Activated T-helper 2 cell treated with anti-CD3 and anti-CD28 coated beads, Interferon-gamma antibody, Interleukin-2, Interleukin-4, amounts not matched to agents 10 μg/mL and 5 μg/mL and 100 μg/mL, durations not matched to agents 14 hours and 24 hours and 36 hours (primary cell): Measurements from ENCODE around the gene AFM. TPM values are rescaled to one million over a fixed set of nuclear protein-coding genes. Genes with fewer than 3 reads are reported as not detected.

Experiments used
- DNase-seq: peaks from one replicate; pipeline ENCODE4 v3.0.0; 2021; ENCODE audit warnings: low spot score
- H3K27ac Mint-ChIP-seq: one replicate; pipeline ENCODE4 v1.8.0; 2021; ENCODE audit warnings: mixed read lengths
- H3K27me3 Mint-ChIP-seq: one replicate; pipeline ENCODE4 v1.8.0; 2021; ENCODE audit warnings: low read depth, mixed read lengths
- H3K36me3 Mint-ChIP-seq: one replicate; pipeline ENCODE4 v1.8.0; 2021; ENCODE audit warnings: low read depth, mixed read lengths
- H3K4me1 Mint-ChIP-seq: one replicate; pipeline ENCODE4 v1.8.0; 2021; ENCODE audit warnings: low read depth, mixed read lengths
- H3K4me3 Mint-ChIP-seq: one replicate; pipeline ENCODE4 v1.8.0; 2021; ENCODE audit warnings: low read depth, mild to moderate bottlenecking, moderate library complexity, mixed read lengths
- H3K9me3 Mint-ChIP-seq: one replicate; pipeline ENCODE4 v1.8.0; 2021; ENCODE audit warnings: mixed read lengths
- intact Hi-C: fragments of 100-400 bp; cut with micrococcal nuclease; formaldehyde crosslinking; loops from one replicate; pipeline ENCODE4 v1.15.1; 2023
- total RNA-seq: library from RNA; stranded (reverse); gene quantifications from 2 replicates; pipeline ENCODE4 v1.2.3, GENCODE V29; 2022

Gene AFM, protein sequence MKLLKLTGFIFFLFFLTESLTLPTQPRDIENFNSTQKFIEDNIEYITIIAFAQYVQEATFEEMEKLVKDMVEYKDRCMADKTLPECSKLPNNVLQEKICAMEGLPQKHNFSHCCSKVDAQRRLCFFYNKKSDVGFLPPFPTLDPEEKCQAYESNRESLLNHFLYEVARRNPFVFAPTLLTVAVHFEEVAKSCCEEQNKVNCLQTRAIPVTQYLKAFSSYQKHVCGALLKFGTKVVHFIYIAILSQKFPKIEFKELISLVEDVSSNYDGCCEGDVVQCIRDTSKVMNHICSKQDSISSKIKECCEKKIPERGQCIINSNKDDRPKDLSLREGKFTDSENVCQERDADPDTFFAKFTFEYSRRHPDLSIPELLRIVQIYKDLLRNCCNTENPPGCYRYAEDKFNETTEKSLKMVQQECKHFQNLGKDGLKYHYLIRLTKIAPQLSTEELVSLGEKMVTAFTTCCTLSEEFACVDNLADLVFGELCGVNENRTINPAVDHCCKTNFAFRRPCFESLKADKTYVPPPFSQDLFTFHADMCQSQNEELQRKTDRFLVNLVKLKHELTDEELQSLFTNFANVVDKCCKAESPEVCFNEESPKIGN
- not detected in 2 replicates for total RNA-seq

DNA sequence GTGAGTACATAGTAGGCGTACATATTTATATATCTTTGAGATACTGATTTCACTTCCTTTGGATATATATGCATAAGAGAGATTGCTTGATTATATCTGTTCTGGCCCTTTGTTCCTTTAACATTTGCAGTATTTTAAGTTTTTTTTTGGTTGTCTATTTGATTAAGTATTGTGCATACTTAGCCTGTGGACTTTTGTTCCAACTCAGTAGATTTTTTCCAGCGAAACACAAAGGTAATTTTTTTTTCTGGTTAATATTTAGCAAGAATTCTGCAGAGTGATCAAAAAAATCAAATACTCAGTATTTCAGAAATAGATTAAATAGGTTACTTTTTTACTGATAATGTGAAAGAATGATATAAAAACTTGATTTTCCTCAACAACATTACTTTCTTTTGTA is at the start of gene AFM:
AFM (plus strand) TSS at position 388 of the 400 bp plus-strand sequence. CDS start 31 bp downstream, outside the sequence.
- no peak for DNase-seq
- H3K27me3 Mint-ChIP-seq = no peaks in the 10 kb centered on the region

DNA sequence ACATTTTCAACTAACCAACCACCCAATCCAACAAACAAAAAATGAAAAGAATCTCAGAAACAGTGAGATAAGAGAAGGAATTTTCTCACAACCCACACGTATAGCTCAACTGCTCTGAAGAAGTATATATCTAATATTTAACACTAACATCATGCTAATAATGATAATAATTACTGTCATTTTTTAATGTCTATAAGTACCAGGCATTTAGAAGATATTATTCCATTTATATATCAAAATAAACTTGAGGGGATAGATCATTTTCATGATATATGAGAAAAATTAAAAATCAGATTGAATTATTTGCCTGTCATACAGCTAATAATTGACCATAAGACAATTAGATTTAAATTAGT is 49.8 kb upstream of the AFM start:
- intact Hi-C loops = no loop called here
- no peak for DNase-seq
- H3K27me3 Mint-ChIP-seq = no peaks in the 10 kb centered on the region
- no peaks in the 10 kb centered on the region for H3K36me3 Mint-ChIP-seq
- no peaks in the 10 kb centered on the region for H3K4me1 Mint-ChIP-seq
- no peak overlapping the region for H3K27ac Mint-ChIP-seq
- H3K4me3 Mint-ChIP-seq = no peak overlapping the region
- no peaks in the 10 kb centered on the region for H3K9me3 Mint-ChIP-seq

More for the DNA sequence above, at the start of gene AFM:
- Mint-ChIP-seq H3K27ac (no peak within 1 kb of the TSS), H3K36me3 (no peaks in the 10 kb centered on the region), H3K9me3 (no peaks in the 10 kb centered on the region), H3K4me1 (no peaks in the 10 kb centered on the region), H3K4me3 (no peak within 1 kb of the TSS)
- intact Hi-C loops = no loop called here

DNA sequence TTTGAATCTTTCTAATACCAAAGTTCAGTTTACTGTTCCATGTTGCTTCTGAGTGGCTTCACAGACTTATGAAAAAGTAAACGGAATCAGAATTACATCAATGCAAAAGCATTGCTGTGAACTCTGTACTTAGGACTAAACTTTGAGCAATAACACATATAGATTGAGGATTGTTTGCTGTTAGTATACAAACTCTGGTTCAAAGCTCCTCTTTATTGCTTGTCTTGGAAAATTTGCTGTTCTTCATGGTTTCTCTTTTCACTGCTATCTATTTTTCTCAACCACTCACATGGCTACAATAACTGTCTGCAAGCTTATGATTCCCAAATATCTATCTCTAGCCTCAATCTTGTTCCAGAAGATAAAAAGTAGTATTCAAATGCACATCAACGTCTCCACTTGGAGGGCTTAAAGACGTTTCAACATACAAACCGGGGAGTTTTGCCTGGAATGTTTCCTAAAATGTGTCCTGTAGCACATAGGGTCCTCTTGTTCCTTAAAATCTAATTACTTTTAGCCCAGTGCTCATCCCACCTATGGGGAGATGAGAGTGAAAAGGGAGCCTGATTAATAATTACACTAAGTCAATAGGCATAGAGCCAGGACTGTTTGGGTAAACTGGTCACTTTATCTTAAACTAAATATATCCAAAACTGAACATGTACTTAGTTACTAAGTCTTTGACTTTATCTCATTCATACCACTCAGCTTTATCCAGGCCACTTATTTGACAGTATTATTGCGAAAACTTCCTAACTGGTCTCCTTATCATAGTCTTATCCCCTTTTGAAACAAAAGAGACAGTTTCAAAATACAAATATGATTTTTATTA is 49.2 kb upstream of the AFM start:
- Mint-ChIP-seq H3K9me3 (no peaks in the 10 kb centered on the region), H3K27ac (no peak overlapping the region), H3K27me3 (no peaks in the 10 kb centered on the region), H3K4me3 (no peak overlapping the region), H3K36me3 (no peaks in the 10 kb centered on the region), H3K4me1 (no peaks in the 10 kb centered on the region)
- DNase-seq = no peak
- intact Hi-C loops = no loop called here

DNA sequence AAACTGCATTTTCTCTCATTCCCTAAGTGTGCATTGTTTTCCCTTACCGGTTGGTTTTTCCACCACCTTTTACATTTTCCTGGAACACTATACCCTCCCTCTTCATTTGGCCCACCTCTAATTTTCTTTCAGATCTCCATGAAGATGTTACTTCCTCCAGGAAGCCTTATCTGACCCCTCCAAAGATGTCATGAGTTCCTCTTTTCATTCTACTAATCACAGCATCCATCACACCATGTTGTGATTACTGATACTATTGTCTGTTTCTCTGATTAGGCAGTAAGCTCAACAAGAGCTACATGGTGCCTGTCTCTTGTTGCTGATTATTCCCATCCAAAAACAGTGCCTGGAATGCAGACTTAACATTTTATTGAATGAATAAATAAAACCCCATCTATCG is 48.4 kb upstream of the AFM start:
- Mint-ChIP-seq H3K27me3 (peaks cover 1% of the 10 kb centered on the region), H3K4me3 (no peak overlapping the region), H3K36me3 (no peaks in the 10 kb centered on the region), H3K4me1 (no peaks in the 10 kb centered on the region), H3K9me3 (no peaks in the 10 kb centered on the region), H3K27ac (no peak overlapping the region)
- DNase-seq = no peak
- intact Hi-C loops = no loop called here

DNA sequence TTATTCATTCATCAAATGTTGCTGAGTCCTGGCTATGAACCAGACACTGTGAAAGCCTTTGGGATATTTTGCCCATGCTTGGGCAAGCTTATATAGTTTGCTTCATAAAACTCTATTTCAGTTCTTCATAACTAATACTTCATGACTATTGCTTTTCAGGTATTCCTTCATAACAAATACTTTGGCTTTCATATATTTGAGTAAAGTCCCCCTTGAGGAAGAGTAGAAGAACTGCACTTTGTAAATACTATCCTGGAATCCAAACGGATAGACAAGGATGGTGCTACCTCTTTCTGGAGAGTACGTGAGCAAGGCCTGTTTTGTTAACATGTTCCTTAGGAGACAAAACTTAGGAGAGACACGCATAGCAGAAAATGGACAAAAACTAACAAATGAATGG is 47.2 kb upstream of the AFM start:
- DNase-seq = no peak
- H3K36me3 Mint-ChIP-seq = no peaks in the 10 kb centered on the region
- H3K27ac Mint-ChIP-seq = no peak overlapping the region
- no peak overlapping the region for H3K4me3 Mint-ChIP-seq
- no peaks in the 10 kb centered on the region for H3K4me1 Mint-ChIP-seq
- no peaks in the 10 kb centered on the region for H3K9me3 Mint-ChIP-seq
- intact Hi-C loops = no loop called here
- H3K27me3 Mint-ChIP-seq = peaks cover 2% of the 10 kb centered on the region

DNA sequence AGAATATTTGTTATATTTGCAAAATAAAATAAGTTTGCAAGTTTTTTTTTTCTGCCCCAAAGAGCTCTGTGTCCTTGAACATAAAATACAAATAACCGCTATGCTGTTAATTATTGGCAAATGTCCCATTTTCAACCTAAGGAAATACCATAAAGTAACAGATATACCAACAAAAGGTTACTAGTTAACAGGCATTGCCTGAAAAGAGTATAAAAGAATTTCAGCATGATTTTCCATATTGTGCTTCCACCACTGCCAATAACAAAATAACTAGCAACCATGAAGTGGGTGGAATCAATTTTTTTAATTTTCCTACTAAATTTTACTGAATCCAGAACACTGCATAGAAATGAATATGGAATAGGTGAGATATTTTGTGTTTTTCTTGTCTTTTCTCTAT is 45.6 kb upstream of the AFM start, which contains the start of gene AFP:
AFP (plus strand) TSS at position 238 of the 400 bp plus-strand sequence; CDS start at position 280, 42 bp downstream.
- intact Hi-C loops = no loop called here
- Mint-ChIP-seq H3K9me3 (no peaks in the 10 kb centered on the region), H3K27ac (no peak within 1 kb of the TSS), H3K27me3 (peaks cover 2% of the 10 kb centered on the region), H3K4me1 (no peaks in the 10 kb centered on the region), H3K36me3 (no peaks in the 10 kb centered on the region), H3K4me3 (no peak within 1 kb of the TSS)
- no peak for DNase-seq

DNA sequence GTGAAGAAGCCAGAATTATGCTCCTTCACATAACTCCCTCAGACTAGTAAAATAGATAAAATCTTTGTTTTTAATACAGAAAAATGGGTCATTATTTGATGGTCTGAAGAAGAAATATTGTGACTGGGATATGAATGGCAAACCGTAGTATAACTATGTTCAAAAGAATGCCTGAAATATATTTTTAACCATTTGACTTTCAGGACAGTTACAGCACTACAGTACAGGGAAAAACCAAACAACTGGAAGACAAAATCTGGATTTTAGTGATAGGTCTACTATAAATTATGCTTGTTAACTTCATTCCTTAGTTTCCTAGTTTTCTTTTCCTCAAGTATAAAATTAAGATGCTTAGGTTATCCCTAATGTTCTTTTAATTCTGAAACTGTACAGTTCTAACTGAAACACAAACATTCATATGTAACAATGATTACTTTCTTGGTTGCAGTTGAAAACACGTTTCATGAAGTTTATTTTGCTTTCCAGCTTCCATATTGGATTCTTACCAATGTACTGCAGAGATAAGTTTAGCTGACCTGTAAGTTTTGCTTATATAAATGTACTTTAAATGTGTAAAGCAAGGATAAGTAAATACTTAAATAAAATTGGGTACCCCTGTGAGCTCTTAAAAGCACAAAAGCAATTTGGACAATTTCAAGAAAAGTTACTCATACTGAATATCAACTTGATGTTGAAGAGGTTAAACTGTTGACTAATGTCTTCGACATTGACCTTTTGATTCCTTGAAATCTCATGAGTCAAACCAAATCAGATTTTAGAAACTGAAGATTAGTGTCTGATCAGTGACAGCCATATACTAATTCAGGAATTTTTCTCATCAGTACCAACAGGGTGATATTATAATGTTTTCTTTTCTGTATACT is 44.6 kb upstream of the AFM start:
- Mint-ChIP-seq H3K4me3 (no peak overlapping the region), H3K9me3 (no peaks in the 10 kb centered on the region), H3K36me3 (no peaks in the 10 kb centered on the region), H3K27ac (no peak overlapping the region), H3K27me3 (peaks cover 2% of the 10 kb centered on the region), H3K4me1 (no peaks in the 10 kb centered on the region)
- DNase-seq = no peak
- intact Hi-C loops = no loop called here

DNA sequence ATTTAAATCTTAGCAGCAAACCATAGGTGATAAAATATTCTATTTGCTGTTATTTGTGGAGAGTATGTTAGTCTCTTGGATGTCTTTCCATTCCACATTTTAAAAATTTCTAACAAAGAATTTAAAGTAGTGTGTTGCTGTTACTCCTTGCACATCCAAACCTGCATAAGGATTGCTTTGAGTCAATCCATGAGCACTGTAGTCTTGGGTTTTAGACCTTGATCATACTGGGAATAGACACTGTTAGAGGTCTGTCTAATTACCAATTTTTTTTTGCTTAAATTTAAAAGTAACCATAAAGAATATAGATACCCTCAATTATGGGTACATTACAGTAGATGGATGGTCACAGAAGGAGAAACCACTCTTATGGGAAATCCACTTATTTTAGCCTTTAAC is 44.0 kb upstream of the AFM start:
- Mint-ChIP-seq H3K4me3 (no peak overlapping the region), H3K27me3 (peaks cover 6% of the 10 kb centered on the region), H3K27ac (no peak overlapping the region), H3K9me3 (no peaks in the 10 kb centered on the region), H3K36me3 (no peaks in the 10 kb centered on the region), H3K4me1 (no peaks in the 10 kb centered on the region)
- no peak for DNase-seq
- intact Hi-C loops = no loop called here

DNA sequence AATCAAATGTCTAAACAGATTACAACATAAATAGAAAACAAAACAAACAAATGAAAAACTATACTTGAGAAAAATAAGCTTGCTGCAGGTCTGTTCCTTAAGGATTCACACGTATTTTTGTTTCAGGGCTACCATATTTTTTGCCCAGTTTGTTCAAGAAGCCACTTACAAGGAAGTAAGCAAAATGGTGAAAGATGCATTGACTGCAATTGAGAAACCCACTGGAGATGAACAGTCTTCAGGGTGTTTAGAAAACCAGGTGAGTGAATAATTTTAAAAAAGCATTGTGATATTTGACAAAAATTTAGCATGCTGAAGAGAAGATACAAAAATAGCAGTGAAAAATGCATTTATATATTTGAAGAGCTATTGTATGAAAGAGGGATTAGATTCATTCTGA is 43.5 kb upstream of the AFM start:
- Mint-ChIP-seq H3K27me3 (peaks cover 7% of the 10 kb centered on the region), H3K9me3 (no peaks in the 10 kb centered on the region), H3K4me1 (no peaks in the 10 kb centered on the region), H3K4me3 (no peak overlapping the region), H3K27ac (no peak overlapping the region), H3K36me3 (no peaks in the 10 kb centered on the region)
- no peak for DNase-seq
- intact Hi-C loops = no loop called here

DNA sequence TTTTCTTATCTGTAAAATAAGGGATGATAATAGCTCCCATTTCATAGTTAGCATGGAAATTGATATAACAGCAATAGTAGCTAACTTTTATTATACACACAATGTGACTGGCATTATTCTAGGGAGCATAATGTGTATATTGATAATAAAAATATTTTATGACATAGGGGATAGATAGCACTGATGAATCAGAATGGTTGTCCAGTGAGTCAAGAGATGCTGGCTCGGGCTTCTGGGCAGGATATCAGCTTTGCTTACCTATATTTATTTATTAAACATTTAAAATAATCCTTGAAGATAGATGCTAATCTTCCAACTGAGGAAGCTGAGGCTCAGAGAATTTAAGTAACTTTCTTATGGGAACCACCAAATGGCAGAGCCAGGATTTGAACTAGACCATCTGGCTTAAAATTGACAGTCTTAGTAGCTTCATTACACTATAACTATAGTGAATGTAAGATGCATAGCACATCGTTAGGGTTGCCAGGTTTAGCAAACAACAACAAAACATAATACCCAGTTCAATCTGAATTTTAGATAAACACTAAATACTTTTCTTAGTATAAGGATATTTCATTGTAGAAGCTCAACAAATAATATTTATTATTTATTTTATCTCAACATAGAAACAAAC is 42.8 kb upstream of the AFM start:
- Mint-ChIP-seq H3K4me3 (no peak overlapping the region), H3K27me3 (peaks cover 7% of the 10 kb centered on the region), H3K9me3 (no peaks in the 10 kb centered on the region), H3K36me3 (no peaks in the 10 kb centered on the region), H3K27ac (no peak overlapping the region), H3K4me1 (no peaks in the 10 kb centered on the region)
- no peak for DNase-seq
- intact Hi-C loops = no loop called here

DNA sequence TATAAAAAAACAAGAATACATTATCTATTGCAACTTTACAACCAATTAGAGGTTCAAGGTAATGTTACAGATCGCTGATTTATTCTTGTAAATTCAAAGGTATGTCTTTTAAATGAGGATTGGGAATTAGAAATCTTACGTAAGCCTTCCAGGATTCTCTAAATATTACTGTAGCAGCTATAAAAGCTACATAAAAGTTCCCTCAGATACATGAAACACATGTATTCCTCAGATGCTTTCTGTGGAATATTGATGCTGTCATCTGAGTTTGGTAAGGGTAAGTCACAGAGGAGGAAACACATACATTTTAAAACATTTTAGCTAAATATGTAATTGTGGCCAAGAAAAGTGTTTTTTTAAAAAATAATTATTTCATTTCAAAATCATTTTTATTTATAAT is 42.1 kb upstream of the AFM start:
- Mint-ChIP-seq H3K27me3 (peaks cover 7% of the 10 kb centered on the region), H3K4me3 (no peak overlapping the region), H3K36me3 (no peaks in the 10 kb centered on the region), H3K4me1 (no peaks in the 10 kb centered on the region), H3K27ac (no peak overlapping the region), H3K9me3 (no peaks in the 10 kb centered on the region)
- DNase-seq = no peak
- intact Hi-C loops = no loop called here

DNA sequence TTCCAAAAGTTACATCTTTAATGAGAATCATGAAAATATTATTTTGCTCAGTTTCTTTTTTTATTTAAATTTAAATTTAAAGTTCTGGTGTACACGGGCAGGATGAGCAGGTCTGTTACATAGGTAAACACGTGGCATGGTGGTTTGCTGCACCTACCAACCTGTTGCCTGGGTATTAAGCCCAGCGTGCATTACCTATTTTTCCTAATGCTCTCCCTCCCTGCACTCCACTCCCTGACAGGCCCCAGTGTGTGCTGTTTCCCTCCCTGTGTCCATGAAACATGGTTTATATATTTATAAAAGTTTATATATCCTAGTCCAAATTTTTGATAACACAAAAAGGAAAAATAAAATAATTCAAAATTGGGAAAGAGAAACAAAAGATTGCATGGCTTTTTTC is 41.6 kb upstream of the AFM start:
- H3K36me3 Mint-ChIP-seq = no peaks in the 10 kb centered on the region
- peaks cover 7% of the 10 kb centered on the region for H3K27me3 Mint-ChIP-seq
- no peak overlapping the region for H3K27ac Mint-ChIP-seq
- H3K4me1 Mint-ChIP-seq = no peaks in the 10 kb centered on the region
- intact Hi-C loops = no loop called here
- no peaks in the 10 kb centered on the region for H3K9me3 Mint-ChIP-seq
- H3K4me3 Mint-ChIP-seq = no peak overlapping the region
- no peak for DNase-seq
